Left lung (tissue), 10 donors: ENCODE measurements around the gene BAZ1A. TPM values are rescaled to one million over a fixed set of nuclear protein-coding genes. Genes with fewer than 3 reads are reported as not detected.

Experiments used
- ATAC-seq: fragments of 200-7000 bp; cut with Tn5 transposase; one replicate; pipeline ENCODE4 v1.9.1; 2020; ENCODE audit warnings: moderate library complexity
- DNase-seq, 4 donors: peaks; one replicate each; pipeline ENCODE4 v3.0.0-alpha.2; 2013 to 2020
- H3K27ac ChIP-seq, 2 donors: fragments of 200-600 bp; sonication (generic) in 1 of 2; one replicate each; pipeline versions ENCODE4 v1.5.0 to v1.8.0; 2020 to 2021
- H3K27me3 ChIP-seq, 2 donors: fragments of 200-600 bp; sonication (generic) in 1 of 2; one replicate each; pipeline versions ENCODE4 v1.5.0 to v1.8.0; 2020 to 2021
- H3K36me3 ChIP-seq, 2 donors: fragments of 200-600 bp; sonication (generic) in 1 of 2; one replicate each; pipeline versions ENCODE4 v1.5.0 to v1.8.0; 2020 to 2021
- H3K4me1 ChIP-seq, 2 donors: fragments of 200-600 bp; one replicate each; pipeline ENCODE4 v1.8.0; 2021
- H3K4me3 ChIP-seq, 2 donors: fragments of 200-600 bp; sonication (generic) in 1 of 2; one replicate each; pipeline versions ENCODE4 v1.5.0 to v1.8.0; 2020 to 2021; ENCODE audit warnings: mild to moderate bottlenecking in 1 of 2
- H3K9me3 ChIP-seq, 2 donors: fragments of 200-600 bp; sonication (generic) in 1 of 2; one replicate each; pipeline versions ENCODE4 v1.5.0 to v1.8.0; 2020 to 2021
- intact Hi-C, 2 donors: fragments of 100-400 bp; cut with DNase I; formaldehyde crosslinking; loops; one replicate each; pipeline versions ENCODE4 v1.11.2 to v1.14.2; 2022
- polyA plus RNA-seq, 6 donors: library from polyadenylated mRNA; unstranded; fragments of 120-200 nt; gene quantifications; one replicate each; pipeline ENCODE4 v1.2.1, GENCODE V29; 2013; ENCODE audit not compliant: insufficient read length in 6 of 6
- total RNA-seq, 2 donors: library from RNA; stranded (reverse); fragmentation: NEBNext Ultra II Directional; extraction: Animal tissue kit (Norgen Biotek cat#: 25700); gene quantifications; one replicate each; pipeline ENCODE4 v1.2.1, GENCODE V29; 2021
- TF ChIP-seq, protein P1 (sequence below), 2 donors: fragments of 200-600 bp; sonication (generic) in 1 of 2; IDR thresholded peaks; one replicate each; pipeline versions ENCODE4 v1.5.0 to v1.8.0; 2021; ENCODE audit warnings: antibody characterized with exemption in 2 of 2
- donor health status: DM: no; HTN: yes; CAD: no.
- donor health status: DM: no; HTN: no; CAD: no.

Gene BAZ1A
- total and polyA plus RNA-seq, 8 donors: 30.4 to 50.4 (median 33.9) TPM

DNA sequence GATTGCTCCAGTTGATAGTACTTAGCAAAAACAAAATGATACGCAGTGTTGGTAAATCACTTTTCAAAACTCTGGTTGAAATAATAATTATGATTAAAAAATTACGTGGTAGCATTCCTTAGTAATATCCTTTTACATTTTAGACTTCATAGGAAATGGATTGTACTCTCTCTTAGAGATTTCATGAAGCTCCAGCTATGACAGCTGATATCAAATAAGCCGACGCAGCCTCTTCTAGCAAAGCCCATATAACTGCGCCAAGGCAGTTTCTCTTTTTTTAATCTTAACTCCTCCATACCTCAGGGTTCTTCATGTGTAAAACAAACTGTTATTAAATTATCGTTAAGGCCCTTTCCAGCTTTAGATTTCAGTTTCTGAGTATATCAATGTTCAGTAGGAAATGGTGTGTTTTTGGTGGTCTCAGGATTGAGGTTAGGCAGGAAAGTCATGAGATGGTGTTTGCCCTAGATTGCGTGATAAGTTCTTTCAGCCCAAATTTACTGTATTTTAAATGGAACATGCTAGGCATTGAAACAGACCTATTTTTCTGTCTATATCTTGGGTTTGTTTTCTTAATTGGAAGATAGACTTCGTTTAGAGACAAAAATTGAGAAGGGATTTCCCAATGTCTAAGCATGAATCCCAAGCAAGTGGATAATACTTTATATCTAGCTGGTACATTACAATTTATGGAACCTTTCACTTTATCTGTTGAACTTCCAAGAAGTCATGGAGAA, 159.9 kb downstream of the BAZ1A start:
- Histone ChIP-seq H3K4me1 (peaks cover 6 to 41% of the 10 kb centered on the region in 2 donors), H3K4me3 (peak overlapping the region; percentile 81 to 88), H3K36me3 (no peaks in the 10 kb centered on the region), H3K27ac (peak overlapping the region; percentile 90 to 96), H3K27me3 (no peaks in the 10 kb centered on the region), H3K9me3 (no peaks in the 10 kb centered on the region)
- ATAC-seq: no peak
- peak in 1 of 4 donors; percentile 32 for DNase-seq
- TF ChIP-seq, protein P1, sequence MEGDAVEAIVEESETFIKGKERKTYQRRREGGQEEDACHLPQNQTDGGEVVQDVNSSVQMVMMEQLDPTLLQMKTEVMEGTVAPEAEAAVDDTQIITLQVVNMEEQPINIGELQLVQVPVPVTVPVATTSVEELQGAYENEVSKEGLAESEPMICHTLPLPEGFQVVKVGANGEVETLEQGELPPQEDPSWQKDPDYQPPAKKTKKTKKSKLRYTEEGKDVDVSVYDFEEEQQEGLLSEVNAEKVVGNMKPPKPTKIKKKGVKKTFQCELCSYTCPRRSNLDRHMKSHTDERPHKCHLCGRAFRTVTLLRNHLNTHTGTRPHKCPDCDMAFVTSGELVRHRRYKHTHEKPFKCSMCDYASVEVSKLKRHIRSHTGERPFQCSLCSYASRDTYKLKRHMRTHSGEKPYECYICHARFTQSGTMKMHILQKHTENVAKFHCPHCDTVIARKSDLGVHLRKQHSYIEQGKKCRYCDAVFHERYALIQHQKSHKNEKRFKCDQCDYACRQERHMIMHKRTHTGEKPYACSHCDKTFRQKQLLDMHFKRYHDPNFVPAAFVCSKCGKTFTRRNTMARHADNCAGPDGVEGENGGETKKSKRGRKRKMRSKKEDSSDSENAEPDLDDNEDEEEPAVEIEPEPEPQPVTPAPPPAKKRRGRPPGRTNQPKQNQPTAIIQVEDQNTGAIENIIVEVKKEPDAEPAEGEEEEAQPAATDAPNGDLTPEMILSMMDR (IDR thresholded peaks at IDR 0.05): no peak
- intact Hi-C loops: no loop called here

DNA sequence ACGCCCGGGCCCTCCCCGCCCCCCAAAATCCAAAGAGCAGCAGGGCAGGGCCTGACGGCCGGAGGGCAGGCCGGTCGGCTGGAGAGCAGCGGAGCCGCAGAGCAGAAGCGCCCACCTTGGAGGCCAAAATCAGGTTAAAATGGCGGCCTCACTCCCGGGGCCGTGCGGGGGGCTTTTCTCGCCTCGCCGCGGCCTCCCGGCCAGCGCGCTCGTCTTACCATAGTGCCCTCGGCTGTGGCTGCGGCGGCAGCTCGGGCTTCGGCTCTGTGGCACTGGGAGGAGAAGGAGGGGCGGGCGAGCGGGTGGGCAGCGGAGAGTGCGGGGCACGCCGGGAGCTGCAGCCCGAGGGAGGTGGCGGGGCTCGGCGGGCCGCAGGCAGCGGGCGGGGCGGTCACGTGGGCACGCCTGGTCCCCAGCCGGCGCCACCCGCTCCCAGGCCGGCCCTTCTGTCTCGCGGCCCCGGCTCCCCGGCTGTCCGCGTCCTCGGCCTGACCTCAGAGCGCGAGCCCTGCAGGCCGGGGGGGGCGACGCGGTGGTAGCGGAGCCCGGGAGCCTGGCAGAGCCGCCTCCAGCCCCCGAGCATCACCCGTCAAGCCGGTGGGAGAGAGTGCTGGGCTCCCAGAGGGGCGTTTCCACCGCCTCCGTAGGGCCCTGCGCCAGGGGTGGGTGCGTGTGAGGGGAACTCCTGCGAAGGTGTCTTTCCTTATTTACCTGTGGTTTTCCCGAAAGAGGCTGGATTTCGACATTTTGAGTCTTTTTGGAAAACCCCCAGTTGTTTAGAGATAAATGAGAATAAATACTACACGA, 160.6 kb downstream of the BAZ1A start, which contains the start of gene CFL2:
Gene CFL2 (minus strand): TSS at position 274 of the 807 bp plus-strand sequence. CDS start 53 bp downstream, at position 221.
- DNase-seq: peak; percentile 77 to 97 (median 84)
- Histone ChIP-seq H3K27ac (peak within 1 kb of the TSS; percentile 90 to 96), H3K36me3 (no peaks in the 10 kb centered on the region), H3K27me3 (no peaks in the 10 kb centered on the region), H3K4me3 (peak within 1 kb of the TSS; percentile 81 to 88), H3K9me3 (no peaks in the 10 kb centered on the region), H3K4me1 (peaks cover 6 to 41% of the 10 kb centered on the region in 2 donors)
- intact Hi-C loops: no loop called here
- TF ChIP-seq, protein P1 (IDR thresholded peaks at IDR 0.05): no peak
- peak; percentile 98 for ATAC-seq

DNA sequence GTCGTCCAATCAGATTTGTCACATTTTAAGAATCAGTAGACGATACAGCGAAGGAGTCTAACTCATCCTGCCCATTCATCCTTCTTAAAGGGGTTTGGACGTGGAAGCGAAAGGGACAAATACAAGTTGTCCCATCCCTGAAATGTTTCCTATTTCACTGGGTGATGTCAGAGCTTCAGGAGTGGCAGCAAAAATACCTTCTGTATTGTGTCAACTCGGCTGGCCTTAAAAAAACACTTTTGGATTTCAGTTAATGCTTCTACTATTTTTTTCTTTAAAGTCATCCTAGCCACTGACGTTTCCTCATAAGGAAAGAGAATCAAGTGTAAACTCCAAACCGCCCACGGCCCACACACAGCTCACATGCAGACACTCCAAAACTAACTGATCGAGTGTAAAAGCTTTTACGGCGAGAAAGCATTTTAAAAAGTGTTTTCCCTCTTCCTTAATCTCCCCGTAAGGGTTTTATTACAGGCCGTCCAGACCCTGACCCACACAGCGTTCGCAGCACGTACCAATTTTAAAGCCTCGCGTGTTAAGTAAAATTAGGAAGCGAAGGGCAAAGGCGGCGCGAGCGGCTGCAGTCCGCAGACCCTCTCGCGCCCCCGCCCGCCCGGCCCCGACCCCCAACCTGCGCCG, 161.4 kb downstream of the BAZ1A start:
- peak in 2 of 4 donors; percentile 53 to 60 for DNase-seq
- Histone ChIP-seq H3K9me3 (no peaks in the 10 kb centered on the region), H3K27ac (peak overlapping the region; percentile 90 to 96), H3K36me3 (no peaks in the 10 kb centered on the region), H3K4me3 (peak overlapping the region; percentile 81 to 88), H3K4me1 (peaks cover 6 to 41% of the 10 kb centered on the region in 2 donors), H3K27me3 (no peaks in the 10 kb centered on the region)
- TF ChIP-seq, protein P1 (IDR thresholded peaks at IDR 0.05): no peak
- ATAC-seq: peak; percentile 64
- intact Hi-C loops: no loop called here

DNA sequence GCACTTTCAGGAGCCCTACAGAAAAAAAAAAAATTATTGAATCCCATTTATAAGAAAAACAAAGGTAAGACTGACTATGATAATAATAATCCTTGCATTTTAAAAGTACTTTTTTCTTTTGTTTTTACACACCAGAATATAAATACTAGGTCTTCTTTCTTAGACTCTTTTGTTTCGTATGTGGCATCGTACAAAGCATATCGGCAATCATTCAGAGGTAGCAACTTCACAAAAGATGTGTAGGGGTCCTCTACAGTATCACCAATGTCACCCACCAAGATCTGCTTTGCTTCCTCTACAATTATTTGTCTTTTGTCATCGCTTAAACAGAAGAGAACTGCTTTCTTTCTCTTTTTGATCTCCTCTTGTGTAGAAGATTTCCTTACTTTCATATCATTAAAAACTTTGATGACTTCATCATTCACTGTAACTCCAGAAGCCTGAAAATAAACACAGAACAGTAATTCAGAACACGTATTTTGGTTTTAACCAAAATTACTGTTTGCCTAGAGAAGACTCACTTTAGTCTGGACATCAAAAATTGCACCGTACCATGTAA, 162.0 kb downstream of the BAZ1A start:
- intact Hi-C loops: no loop called here
- Histone ChIP-seq H3K36me3 (no peaks in the 10 kb centered on the region), H3K4me1 (peaks cover 6 to 41% of the 10 kb centered on the region in 2 donors), H3K27ac (peak overlapping the region; percentile 90 to 96), H3K9me3 (no peaks in the 10 kb centered on the region), H3K4me3 (peak overlapping the region; percentile 81 to 88), H3K27me3 (no peaks in the 10 kb centered on the region)
- ATAC-seq (no peak), DNase-seq (no peak)
- TF ChIP-seq, protein P1 (IDR thresholded peaks at IDR 0.05): no peak
